ENCODE measurements around the gene SEPTIN8.

Gene SEPTIN8

DNA sequence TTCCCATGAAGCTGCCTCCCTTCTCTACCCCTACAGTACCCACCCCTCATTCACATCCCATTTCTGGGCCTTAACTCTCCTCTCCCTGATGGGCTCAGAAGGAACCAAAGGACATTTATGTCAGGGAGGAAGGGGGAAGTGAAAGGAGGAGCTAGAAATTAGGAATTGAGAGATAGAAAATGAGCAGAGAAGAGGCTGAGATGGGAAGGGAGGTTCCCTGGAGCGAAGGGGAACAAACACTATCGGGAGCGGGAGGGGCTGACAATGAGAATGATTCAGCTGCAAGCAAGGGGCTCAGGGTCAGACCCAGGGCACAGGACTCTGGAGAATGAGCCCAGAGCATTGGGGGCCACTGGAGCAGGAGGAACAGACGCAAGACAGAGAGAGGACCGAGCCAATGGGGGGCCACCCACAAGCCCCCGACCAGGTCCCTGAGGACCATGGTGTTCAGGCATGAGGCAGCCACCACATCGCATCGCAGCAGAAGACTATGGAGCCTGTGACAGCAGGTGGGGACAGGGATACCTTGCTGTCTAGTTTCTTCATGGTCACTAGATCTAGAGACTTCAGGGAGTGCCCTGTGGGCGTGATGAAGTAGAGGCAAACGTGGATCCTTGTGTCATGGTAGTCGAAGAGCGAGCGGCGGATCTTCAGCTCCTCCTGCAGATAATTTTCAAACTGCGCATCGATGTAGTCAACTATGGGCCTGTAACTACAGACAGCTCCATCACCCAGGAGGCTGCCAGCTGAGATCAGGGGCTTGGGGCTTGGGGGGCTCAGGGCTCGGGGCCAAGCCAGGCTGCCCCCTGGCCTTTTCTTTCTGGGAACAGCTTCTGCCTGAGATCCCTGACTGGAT is 13.6 kb downstream of the SEPTIN8 start:
- DNase-seq = no peak

GRCh38 chr5:132762246-132763000 is 14.6 kb downstream of the SEPTIN8 start:
- DNase-seq = no peak

DNA sequence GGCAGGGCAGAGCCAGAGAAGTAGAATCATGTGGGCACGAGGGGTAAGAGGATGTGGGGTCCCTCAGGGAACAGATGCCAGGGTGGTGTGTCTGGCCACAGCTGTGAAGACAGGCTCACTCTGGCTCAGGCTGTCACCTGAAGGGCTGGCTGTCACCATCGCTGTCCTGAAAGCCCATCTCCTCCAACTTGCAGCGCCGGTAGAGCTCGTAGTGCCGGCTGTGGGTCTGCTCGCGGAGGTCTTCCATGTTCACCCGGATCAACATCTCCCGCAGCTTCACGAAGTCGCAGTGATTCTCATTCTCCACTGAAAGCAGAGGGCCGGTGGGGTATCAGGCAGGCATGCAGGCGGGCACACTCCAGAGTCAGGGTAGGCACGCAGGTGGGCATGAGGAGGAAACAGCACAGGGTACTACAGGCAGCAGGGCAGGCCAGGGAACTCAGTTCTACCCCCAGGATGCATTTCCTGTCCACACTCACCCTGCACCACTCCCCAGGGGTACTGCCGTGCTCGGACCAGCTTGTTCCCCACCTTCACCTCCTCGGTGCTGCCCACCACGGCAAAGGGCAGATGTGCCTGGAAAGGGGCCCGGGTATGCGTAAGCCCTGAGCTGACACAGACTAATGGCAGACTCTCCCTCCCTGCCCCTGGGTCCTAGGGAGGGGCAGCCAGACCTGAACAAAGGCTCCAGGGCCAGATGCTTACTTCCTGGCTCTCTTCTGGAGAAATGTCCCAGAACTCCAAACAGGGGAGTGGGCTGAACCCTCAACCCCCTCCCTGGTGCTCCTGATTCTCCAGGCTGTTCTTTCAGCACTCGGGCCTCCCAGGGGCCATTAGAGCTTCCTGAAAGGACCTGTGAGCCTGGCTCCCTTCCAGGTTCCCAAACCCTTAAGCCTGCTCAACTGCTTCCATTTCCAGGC is 15.5 kb downstream of the SEPTIN8 start:
- no peak for DNase-seq

DNA sequence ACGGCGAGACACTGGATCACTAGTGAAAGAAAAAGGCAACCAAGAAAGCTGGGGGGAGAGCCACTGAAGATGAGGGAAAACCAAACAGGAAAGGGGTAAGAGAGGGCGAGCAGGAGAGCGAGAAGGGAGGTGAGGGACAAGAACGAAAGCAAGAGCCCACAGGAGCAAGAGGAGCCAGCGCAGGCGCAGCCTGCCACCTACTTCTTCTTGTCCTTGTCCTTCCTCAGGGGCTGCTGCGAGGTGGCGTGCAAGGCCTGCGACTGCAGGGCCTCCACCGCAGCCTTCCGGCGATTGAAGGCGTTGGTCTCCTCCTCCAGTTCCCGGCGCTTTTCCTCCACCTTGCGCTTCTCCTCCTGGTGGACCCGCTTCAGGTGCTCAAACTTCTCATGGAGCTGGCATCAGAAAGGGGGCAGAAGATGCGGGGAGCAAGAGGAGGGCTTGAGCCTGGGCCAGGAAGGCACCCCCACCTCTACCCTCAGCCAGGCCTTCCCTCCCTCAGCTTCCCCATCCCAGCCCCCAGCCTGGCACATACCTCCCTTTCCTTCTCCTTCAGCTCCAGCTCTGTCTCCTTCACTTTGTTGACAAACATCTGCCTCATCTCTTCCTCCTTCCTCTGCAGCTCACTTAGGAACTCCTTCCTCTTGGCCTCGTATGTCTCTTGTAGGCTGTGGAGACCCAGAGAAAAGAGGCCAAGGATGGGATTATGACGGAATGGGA is 16.3 kb downstream of the SEPTIN8 start:
- DNase-seq = no peak

DNA sequence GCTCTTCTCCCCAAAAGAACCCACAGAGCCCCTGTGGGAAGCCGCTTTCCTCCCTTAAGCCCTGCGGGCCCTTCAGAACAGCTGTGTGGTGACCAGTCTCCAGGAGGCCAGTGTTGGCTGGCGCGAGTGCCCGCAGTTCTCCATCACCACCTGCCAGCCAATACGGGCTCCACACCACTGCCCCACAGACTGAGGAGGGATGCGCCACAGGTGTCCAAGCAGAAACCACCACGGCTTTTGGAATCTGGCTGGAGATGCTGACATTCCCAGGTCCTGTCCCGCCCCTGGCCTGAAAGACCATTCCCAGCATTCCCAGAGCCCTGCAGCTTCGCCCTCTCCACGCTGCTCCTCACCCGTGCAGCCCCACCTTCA is 17.0 kb downstream of the SEPTIN8 start:
- no peak for DNase-seq

DNA sequence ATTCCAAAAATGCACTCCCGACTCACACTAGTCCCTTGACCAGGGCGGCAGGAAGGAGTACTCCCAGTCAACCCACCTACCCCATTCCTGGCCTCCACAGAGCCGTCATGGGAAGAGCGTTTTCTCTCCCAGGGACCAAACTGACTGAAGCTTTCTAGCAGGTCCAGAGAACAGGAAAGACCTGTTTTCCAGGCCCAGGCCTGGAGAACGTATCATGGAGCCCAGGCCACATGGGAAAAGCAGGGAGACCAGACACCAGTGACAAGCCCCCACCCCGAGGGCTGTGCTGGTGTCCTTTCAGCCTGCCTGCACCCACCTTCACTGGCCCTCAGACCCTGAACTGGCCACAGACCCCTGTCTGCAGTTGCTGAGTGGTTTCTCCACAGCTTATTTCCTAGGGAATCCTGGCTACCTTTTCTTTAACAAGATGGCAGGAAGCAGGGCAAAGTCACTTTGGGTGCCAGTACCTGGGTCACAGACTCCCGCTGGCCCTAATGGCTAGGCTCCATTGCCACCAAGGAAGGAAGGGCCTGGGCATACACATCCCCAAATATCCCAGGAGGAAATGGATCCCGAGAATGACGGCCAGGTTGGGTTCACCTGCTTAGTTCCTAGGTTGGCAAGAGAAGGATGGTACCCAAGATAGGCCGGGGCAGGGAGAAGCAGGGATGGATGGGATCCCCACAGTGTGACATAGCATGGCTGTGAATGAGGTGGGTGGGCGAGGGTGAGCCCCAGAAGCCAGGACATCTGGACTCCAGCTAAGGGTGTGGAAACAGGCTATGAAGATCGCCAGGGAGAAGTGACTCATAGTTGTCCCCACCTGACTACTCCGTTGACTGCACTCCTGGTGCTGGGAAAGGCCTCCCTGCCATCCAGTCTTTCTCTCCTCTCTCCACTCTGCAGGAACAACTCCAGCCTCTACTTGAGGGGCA is 17.7 kb downstream of the SEPTIN8 start:
- DNase-seq = no peak

DNA sequence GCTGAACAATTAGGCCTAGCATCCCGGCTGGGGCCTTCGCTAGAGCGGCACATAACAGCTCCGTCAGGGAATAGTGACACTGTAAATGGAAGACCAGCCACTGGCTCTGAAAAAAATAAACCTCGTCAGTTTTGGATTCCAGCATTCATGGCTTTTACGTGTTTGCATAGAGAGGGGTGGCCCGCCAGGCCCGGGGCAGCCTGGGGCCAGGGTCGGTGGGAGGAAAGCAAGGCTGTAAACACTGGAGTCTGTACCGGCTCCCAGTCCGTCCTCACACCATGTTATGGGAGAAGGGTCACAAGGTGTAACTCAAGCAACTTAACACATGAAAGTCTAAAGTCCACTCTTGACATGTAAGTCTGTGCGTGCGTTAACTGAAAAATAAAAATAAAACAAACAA is 18.6 kb downstream of the SEPTIN8 start:
- DNase-seq = no peak

DNA sequence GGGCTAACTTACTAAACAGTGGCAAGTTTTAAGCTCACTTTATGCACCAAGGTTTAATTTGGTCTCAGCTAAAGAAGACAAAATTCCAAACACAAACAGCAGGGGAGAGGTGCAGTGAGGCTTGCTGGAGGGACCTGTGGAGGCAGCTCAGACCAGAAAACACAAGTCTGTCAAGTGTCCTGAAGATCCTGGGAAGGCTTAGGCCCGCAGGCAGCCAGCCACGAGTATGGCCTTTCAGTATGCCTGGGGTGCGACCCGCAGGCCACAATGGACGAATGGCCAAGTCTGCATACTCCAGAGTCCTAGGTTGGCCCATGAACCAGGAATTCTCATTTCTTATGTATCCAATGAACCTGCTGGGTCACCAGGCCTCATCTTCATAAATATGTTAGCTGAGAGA is 20.5 kb downstream of the SEPTIN8 start:
- DNase-seq = no peak

GRCh38 chr5:132754947-132755346 is 22.1 kb downstream of the SEPTIN8 start:
- no peak for DNase-seq

DNA sequence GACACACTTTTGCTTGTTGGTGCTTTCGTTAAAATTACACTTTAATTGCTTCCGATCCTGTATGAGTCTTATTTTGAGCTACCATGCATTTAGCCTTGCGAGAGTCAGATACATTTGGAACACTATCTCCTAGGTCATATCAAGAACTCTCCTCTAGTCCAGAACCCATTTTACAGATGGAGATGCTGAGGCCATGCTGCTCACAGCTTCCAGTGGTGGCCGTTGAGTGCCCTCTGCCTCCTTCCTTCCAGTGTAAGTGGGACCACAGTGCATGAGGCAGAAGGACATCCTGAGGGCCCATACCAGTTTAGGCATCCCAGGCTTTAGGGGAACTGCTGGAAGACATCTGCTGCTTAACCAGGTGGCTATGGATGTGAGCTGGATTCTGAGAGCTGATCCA is 22.9 kb downstream of the SEPTIN8 start:
- no peak for DNase-seq

GRCh38 chr5:132753135-132753987 is 23.7 kb downstream of the SEPTIN8 start:
- no peak for DNase-seq

DNA sequence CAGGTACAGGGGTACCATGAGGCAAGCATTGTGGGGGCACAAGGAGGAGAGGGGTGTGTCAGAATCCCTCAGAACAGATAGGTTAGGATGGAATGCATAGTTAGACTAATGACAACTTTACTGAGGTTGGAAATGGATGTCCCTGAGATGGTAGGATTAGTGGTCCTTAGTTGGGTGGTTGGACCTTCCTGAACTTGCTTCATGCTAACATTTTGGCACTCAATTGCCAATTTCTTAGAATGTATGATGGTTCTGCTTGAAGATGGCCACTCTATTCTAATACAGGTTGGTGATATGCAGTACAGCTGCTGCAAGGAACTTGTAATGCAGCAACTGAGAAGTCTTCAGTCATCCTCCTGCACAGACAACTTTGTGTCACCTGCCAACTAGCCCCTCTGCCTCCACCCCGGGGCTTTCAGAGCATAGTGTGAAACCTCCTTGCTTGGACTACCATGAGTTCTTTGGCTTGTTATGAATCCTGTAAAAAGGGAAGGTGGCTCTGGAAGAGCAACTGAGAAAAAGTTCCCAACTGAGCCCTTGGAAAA is 24.4 kb downstream of the SEPTIN8 start:
- DNase-seq = no peak

DNA sequence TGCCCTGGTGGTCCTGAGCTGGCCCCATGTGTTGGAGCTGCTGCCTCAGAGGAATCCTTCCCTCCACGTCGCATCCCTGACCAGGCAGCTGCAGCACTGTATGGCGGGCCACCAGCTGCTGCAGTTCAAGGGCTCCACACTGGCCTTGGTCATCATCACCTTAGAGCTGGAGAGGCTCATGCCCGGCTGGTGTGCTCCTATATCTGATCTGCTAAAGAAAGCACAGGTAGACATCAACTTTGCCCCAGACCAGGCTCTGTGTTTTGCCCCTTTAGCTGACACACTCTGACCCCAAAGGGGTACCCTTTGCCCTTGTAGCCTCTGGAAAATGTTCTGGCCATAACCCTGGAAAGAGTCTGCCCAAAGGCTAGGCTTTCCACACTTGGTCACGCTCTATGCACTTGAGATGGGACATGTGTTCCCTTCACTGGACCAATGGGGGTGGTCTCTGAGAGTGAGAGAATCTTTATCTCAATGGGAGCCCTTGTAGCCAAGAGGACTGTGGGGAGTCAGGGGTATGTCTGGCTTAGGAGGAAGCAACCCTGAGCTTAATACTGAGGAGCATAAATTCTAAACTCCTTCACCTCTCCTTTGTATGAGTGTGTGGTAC is 25.0 kb downstream of the SEPTIN8 start:
- no peak for DNase-seq

DNA sequence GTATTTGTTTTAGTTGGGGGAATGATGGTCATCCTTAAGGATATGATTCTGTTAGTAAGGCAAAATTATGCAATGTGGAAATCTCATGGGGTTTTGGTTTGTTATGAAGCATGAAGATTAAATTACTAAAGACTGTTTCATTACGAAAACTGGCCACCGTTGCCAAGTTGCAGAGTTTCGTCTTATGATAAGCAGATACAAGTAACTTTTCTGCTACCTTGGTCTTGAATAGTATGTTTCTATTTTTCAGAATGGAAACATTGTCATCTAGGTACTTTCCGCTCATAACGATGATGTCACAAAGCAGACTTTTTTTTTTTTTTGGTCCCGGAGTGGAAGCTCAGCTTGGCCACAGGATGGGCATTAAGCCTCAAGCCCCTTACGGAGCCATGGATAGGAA is 25.6 kb downstream of the SEPTIN8 start:
- DNase-seq = no peak

DNA sequence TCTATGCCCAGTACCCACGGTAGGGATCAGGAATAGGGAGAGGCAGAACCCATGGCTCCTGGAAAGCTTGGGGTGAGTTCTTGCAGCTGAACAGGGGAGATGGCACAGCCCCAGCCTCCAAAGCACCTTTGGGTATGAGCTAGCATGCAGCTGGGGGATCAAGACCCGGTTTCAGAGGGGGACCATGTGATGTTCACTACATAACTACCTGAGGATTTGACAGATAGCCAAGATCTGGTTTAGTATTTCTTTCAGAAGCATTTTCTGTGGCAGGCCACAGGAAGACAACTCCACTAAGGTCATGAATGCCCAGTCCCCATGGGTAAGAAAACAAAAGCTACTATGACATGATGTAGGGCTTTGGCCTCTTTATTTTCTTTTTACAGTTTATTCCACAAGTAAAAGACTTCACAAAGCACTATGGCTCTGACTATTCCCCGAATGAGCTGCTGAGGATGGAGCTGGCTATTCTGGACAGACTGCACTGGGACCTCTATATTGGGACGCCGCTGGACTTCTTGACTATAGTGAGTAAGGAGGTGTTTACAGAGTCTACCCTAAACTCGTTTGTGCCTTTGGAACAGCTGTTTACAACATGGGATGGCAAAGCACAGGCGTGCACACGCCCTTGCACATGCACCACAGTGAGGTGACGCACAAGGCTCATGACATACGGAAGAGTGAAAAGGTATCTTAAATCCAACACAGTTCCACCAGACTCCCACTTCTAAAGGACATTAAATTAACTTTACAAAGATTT is 26.4 kb downstream of the SEPTIN8 start:
- DNase-seq = no peak

DNA sequence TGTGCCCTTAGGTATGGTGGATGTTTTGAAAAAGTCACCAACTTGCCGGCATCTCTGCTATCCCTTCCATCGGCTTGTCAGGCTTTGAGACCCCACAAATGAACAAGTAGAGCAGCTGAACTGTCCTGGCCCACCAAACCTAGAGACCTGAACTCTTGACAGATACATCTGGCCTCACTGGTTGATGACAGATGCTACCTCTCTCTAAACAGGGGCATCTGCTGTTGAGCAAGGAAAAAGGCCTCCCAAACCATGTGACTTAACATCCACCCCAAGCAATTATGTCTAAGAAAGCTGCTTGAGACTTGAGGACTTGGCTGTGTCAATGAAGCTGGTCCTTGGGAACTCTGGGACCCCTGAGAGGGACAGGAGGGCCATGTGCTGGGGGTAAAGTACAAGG is 27.5 kb downstream of the SEPTIN8 start:
- no peak for DNase-seq

- DNase-seq = no peak
These were observed 28.5 kb downstream of the SEPTIN8 start for GRCh38 chr5:132748522-132749000.

- DNase-seq = no peak
These were observed 29.2 kb downstream of the SEPTIN8 start for GRCh38 chr5:132747616-132748440.
